ENCODE results near the gene SPOCK1.

- TF ChIP-seq, protein P1, sequence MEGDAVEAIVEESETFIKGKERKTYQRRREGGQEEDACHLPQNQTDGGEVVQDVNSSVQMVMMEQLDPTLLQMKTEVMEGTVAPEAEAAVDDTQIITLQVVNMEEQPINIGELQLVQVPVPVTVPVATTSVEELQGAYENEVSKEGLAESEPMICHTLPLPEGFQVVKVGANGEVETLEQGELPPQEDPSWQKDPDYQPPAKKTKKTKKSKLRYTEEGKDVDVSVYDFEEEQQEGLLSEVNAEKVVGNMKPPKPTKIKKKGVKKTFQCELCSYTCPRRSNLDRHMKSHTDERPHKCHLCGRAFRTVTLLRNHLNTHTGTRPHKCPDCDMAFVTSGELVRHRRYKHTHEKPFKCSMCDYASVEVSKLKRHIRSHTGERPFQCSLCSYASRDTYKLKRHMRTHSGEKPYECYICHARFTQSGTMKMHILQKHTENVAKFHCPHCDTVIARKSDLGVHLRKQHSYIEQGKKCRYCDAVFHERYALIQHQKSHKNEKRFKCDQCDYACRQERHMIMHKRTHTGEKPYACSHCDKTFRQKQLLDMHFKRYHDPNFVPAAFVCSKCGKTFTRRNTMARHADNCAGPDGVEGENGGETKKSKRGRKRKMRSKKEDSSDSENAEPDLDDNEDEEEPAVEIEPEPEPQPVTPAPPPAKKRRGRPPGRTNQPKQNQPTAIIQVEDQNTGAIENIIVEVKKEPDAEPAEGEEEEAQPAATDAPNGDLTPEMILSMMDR (IDR thresholded peaks at IDR 0.05), result no peak
- TF ChIP-seq POLR2A (IDR thresholded peaks at IDR 0.05), result no peak
These were observed 216.9 kb downstream of the SPOCK1 start for GRCh38 chr5:137282216-137282615.
